Neural cell (in vitro differentiated cells): ENCODE results near the gene CTU1. TPM values are rescaled to one million over a fixed set of nuclear protein-coding genes. Genes with fewer than 3 reads are reported as not detected.

Experiments
- H2AFZ ChIP-seq: fragments of 200-600, 300-800 bp; sonication (generic), shearing (Covaris generic); 2 replicates; pipeline ENCODE4 v1.6.0; 2014; ENCODE audit warnings: low read depth, mild to moderate bottlenecking, antibody characterized with exemption, low read length, moderate library complexity
- H3F3A ChIP-seq: fragments of 200-600 bp; shearing (Covaris generic); 2 replicates; pipeline ENCODE4 v1.6.1; 2016; ENCODE audit warnings: mild to moderate bottlenecking, moderate library complexity, mixed read lengths, antibody characterized with exemption, low read length; ENCODE audit not compliant: insufficient read depth, poor library complexity, severe bottlenecking
- H3K27ac ChIP-seq: fragments of 200-600, 300-800 bp; sonication (generic), shearing (Covaris generic); 2 replicates; pipeline ENCODE4 v1.5.1; 2014; ENCODE audit warnings: mild to moderate bottlenecking, low read length, moderate library complexity
- H3K27me3 ChIP-seq: fragments of 300-800, 200-600 bp; sonication (generic), shearing (Covaris generic); 2 replicates; pipeline ENCODE4 v1.6.0; 2014; ENCODE audit warnings: mild to moderate bottlenecking, low read depth, low read length, moderate library complexity; ENCODE audit not compliant: insufficient read depth
- H3K36me3 ChIP-seq: fragments of 300-800, 200-600 bp; sonication (generic), shearing (Covaris generic); 2 replicates; pipeline ENCODE4 v1.5.1; 2014; ENCODE audit warnings: mild to moderate bottlenecking, antibody characterized with exemption, low read length, moderate library complexity; ENCODE audit not compliant: insufficient read depth
- H3K4me2 ChIP-seq: fragments of 300-800, 200-600 bp; sonication (generic), shearing (Covaris generic); 2 replicates; pipeline ENCODE4 v1.6.0; 2014; ENCODE audit warnings: mild to moderate bottlenecking, low read length
- H3K4me3 ChIP-seq: fragments of 300-800, 200-600 bp; sonication (generic), shearing (Covaris generic); 2 replicates; pipeline ENCODE4 v1.5.1; 2014; ENCODE audit warnings: mild to moderate bottlenecking, low read length, moderate library complexity
- H3K79me2 ChIP-seq: fragments of 200-600 bp; shearing (Covaris generic); replicated peaks from 2 replicates; pipeline ENCODE4 v1.6.0; 2014; ENCODE audit warnings: mild to moderate bottlenecking, low read length, moderate library complexity; ENCODE audit not compliant: insufficient read depth
- H3K9ac ChIP-seq: fragments of 300-800, 200-600 bp; sonication (generic), shearing (Covaris generic); 2 replicates; pipeline ENCODE4 v1.6.1; 2016; ENCODE audit warnings: mild to moderate bottlenecking, low read length, mixed read lengths
- H3K9me2 ChIP-seq: fragments of 200-600 bp; shearing (Covaris generic); 2 replicates; pipeline ENCODE4 v1.6.1; 2016; ENCODE audit warnings: mild to moderate bottlenecking, low read length, mixed read lengths; ENCODE audit not compliant: insufficient read depth
- H3K9me3 ChIP-seq: fragments of 200-600, 300-800 bp; sonication (generic), shearing (Covaris generic); 2 replicates; pipeline ENCODE4 v1.6.1; 2016; ENCODE audit warnings: mild to moderate bottlenecking, mixed run types, low read length, moderate library complexity, mixed read lengths
- H4K20me1 ChIP-seq: fragments of 200-600 bp; shearing (Covaris generic); 2 replicates; pipeline ENCODE4 v1.6.1; 2016; ENCODE audit warnings: mild to moderate bottlenecking, mixed run types; ENCODE audit not compliant: insufficient read depth
- EP300 ChIP-seq: fragments of 450-650 bp; conservative IDR thresholded peaks from 2 replicates; pipeline ENCODE4 v1.6.1; 2014; ENCODE audit warnings: antibody characterized with exemption, mild to moderate bottlenecking, moderate library complexity; ENCODE audit not compliant: poor library complexity, severe bottlenecking
- EZH2 ChIP-seq: fragments of 200-600, 300-800 bp; shearing (Covaris generic), sonication (generic); IDR thresholded peaks from 2 replicates; pipeline ENCODE4 v1.6.1; 2014; ENCODE audit warnings: antibody characterized with exemption, low read length, borderline replicate concordance, mild to moderate bottlenecking; ENCODE audit not compliant: insufficient read depth, poor library complexity, severe bottlenecking
- MXI1 ChIP-seq: fragments of 450-650 bp; conservative IDR thresholded peaks from 2 replicates; pipeline ENCODE4 v1.6.1; 2014; ENCODE audit warnings: antibody characterized with exemption, mild to moderate bottlenecking; ENCODE audit not compliant: poor library complexity, severe bottlenecking
- POLR2AphosphoS5 ChIP-seq: IDR thresholded peaks from 2 replicates; pipeline ENCODE4 v1.6.1; 2012
- RAD21 ChIP-seq: fragments of 450-650 bp; conservative IDR thresholded peaks from 2 replicates; pipeline ENCODE4 v1.6.1; 2014; ENCODE audit warnings: antibody characterized with exemption, mild to moderate bottlenecking, moderate library complexity
- SMC3 ChIP-seq: fragments of 450-650 bp; conservative IDR thresholded peaks from 2 replicates; pipeline ENCODE4 v1.6.1; 2014; ENCODE audit warnings: antibody characterized with exemption, mild to moderate bottlenecking, moderate library complexity; ENCODE audit not compliant: poor library complexity
- TAF1 ChIP-seq: IDR thresholded peaks from 2 replicates; pipeline ENCODE4 v1.6.1; 2012; ENCODE audit warnings: low read depth
- polyA plus RNA-seq: library from polyadenylated mRNA; depleted of rRNA; stranded (reverse); fragments of >200 nt; gene quantifications from 2 replicates; pipeline ENCODE4 v1.2.3, GENCODE V29; 2014
- TF ChIP-seq, protein P1 (sequence below): fragments of 450-650 bp; IDR thresholded peaks from 2 replicates; pipeline ENCODE4 v1.5.1; 2014; ENCODE audit warnings: antibody characterized with exemption, mild to moderate bottlenecking, moderate library complexity; ENCODE audit not compliant: poor library complexity, severe bottlenecking
- TF ChIP-seq, protein P2 (sequence below): IDR thresholded peaks from 2 replicates; pipeline ENCODE4 v1.6.1; 2012; ENCODE audit warnings: borderline replicate concordance

The CTU1 gene
- polyA plus RNA-seq, 1 donor from 2014 or later = 12.6 TPM

DNA sequence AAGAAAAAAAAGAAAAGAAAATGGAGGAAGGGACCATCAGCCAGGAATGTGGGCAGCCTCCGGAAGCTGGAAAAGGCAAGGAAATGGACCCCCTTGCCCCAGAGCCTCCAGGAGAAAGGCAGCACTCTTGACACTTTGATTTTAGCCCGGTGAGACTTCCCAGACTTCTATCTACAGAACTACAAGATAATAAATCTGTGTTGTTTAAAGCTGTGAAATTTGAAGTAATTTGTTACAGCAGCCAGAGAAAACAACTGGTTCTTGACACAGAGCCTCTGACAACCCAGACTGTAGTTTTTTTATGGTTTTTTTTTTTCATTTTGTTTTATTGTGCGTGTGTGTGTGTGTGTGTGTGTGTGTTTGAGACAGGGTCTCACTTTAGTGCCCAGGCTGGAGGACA, 7.6 kb downstream of the CTU1 start:
- H2AFZ ChIP-seq = no peak overlapping the region
- H3K9me2 ChIP-seq = no peaks in the 10 kb centered on the region
- H4K20me1 ChIP-seq = no peaks in the 10 kb centered on the region
- H3K27me3 ChIP-seq = no peaks in the 10 kb centered on the region
- no peaks in the 10 kb centered on the region for H3F3A ChIP-seq
- no peak overlapping the region for H3K9ac ChIP-seq
- TF ChIP-seq SMC3 (no peak), POLR2AphosphoS5 (no peak), RAD21 (no peak), MXI1 (no peak), TAF1 (no peak)
- TF ChIP-seq, protein P1, sequence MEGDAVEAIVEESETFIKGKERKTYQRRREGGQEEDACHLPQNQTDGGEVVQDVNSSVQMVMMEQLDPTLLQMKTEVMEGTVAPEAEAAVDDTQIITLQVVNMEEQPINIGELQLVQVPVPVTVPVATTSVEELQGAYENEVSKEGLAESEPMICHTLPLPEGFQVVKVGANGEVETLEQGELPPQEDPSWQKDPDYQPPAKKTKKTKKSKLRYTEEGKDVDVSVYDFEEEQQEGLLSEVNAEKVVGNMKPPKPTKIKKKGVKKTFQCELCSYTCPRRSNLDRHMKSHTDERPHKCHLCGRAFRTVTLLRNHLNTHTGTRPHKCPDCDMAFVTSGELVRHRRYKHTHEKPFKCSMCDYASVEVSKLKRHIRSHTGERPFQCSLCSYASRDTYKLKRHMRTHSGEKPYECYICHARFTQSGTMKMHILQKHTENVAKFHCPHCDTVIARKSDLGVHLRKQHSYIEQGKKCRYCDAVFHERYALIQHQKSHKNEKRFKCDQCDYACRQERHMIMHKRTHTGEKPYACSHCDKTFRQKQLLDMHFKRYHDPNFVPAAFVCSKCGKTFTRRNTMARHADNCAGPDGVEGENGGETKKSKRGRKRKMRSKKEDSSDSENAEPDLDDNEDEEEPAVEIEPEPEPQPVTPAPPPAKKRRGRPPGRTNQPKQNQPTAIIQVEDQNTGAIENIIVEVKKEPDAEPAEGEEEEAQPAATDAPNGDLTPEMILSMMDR = no peak
- TF ChIP-seq, protein P2, sequence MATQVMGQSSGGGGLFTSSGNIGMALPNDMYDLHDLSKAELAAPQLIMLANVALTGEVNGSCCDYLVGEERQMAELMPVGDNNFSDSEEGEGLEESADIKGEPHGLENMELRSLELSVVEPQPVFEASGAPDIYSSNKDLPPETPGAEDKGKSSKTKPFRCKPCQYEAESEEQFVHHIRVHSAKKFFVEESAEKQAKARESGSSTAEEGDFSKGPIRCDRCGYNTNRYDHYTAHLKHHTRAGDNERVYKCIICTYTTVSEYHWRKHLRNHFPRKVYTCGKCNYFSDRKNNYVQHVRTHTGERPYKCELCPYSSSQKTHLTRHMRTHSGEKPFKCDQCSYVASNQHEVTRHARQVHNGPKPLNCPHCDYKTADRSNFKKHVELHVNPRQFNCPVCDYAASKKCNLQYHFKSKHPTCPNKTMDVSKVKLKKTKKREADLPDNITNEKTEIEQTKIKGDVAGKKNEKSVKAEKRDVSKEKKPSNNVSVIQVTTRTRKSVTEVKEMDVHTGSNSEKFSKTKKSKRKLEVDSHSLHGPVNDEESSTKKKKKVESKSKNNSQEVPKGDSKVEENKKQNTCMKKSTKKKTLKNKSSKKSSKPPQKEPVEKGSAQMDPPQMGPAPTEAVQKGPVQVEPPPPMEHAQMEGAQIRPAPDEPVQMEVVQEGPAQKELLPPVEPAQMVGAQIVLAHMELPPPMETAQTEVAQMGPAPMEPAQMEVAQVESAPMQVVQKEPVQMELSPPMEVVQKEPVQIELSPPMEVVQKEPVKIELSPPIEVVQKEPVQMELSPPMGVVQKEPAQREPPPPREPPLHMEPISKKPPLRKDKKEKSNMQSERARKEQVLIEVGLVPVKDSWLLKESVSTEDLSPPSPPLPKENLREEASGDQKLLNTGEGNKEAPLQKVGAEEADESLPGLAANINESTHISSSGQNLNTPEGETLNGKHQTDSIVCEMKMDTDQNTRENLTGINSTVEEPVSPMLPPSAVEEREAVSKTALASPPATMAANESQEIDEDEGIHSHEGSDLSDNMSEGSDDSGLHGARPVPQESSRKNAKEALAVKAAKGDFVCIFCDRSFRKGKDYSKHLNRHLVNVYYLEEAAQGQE = no peak
- H3K79me2 ChIP-seq = no peaks in the 10 kb centered on the region
- no peak overlapping the region for H3K4me2 ChIP-seq
- H3K4me3 ChIP-seq = no peak overlapping the region
- no peak overlapping the region for H3K27ac ChIP-seq
- H3K9me3 ChIP-seq = no peaks in the 10 kb centered on the region
- no peaks in the 10 kb centered on the region for H3K36me3 ChIP-seq

DNA sequence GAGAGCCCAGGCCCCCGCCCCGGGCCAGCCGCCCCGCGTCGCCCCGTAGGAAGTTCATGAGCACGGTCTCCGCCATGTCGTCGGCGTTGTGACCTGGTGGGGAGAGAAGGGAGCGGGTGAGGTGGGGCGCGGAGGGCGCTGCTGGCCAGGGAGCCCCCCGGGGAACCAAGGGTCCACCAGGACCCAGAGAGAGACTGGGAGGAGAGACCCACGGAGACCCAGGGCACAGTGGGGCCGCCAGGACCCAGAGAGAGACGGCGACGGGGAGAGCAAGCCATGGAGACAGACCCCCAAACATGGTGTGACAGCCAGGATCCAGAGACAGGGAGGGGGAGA, 9.2 kb downstream of the CTU1 start:
- Histone ChIP-seq H3K4me2 (no peak overlapping the region), H3K4me3 (no peak overlapping the region), H4K20me1 (no peaks in the 10 kb centered on the region), H3K27ac (no peak overlapping the region), H3K36me3 (no peaks in the 10 kb centered on the region), H3K9me2 (no peaks in the 10 kb centered on the region), H3K9me3 (no peaks in the 10 kb centered on the region), H2AFZ (no peak overlapping the region), H3K79me2 (no peaks in the 10 kb centered on the region), H3K27me3 (no peaks in the 10 kb centered on the region), H3K9ac (no peak overlapping the region), H3F3A (no peaks in the 10 kb centered on the region)
- TF ChIP-seq SMC3 (no peak), POLR2AphosphoS5 (no peak), RAD21 (no peak), TAF1 (no peak), EZH2 (no peak), MXI1 (no peak), EP300 (no peak)
- TF ChIP-seq, protein P1 = no peak
- TF ChIP-seq, protein P2 = no peak
